BJ (cell line): ENCODE data around the gene ATF7. TPM values are rescaled to one million over a fixed set of nuclear protein-coding genes. Genes with fewer than 3 reads are reported as not detected.

ENCODE experiments used
- CTCF ChIA-PET: fragments of 350-600 bp; formaldehyde crosslinking; extraction: SDS; loops from one replicate; lab custom pipeline; 2021; ENCODE audit warnings: antibody characterized with exemption, inconsistent platforms; lab: Yijun Ruan, JAX
- POLR2A ChIA-PET: fragments of 300-600 bp; sonication (Branson Sonifier 250); formaldehyde crosslinking; extraction: SDS; loops from one replicate; lab custom pipeline; 2021; ENCODE audit warnings: antibody characterized with exemption; lab: Charles Lee
- DNase-seq: peaks from one replicate; pipeline ENCODE4 v3.0.0-alpha.2; 2011; ENCODE audit warnings: low read depth
- H3K27me3 ChIP-seq: 2 replicates; pipeline ENCODE4 v1.6.0; 2011; ENCODE audit warnings: low read length; ENCODE audit not compliant: control insufficient read depth, insufficient read depth
- H3K36me3 ChIP-seq: 2 replicates; pipeline ENCODE4 v1.5.1; 2011; ENCODE audit warnings: low read length; ENCODE audit not compliant: control insufficient read depth, insufficient read depth
- H3K4me3 ChIP-seq: 2 replicates; pipeline ENCODE4 v1.5.1; 2011; ENCODE audit warnings: low read depth, mild to moderate bottlenecking, control low read depth, low read length
- CTCF ChIP-seq: IDR thresholded peaks from 2 replicates; pipeline ENCODE4 v1.5.1; 2011; ENCODE audit warnings: low read depth, mild to moderate bottlenecking, control low read depth, inconsistent platforms, low read length, moderate library complexity; ENCODE audit not compliant: insufficient read depth
- polyA plus RNA-seq: library from polyadenylated mRNA; depleted of rRNA; stranded (reverse); fragments of >200 nt; gene quantifications from 2 replicates; pipeline ENCODE4 v1.2.3, GENCODE V29; 2011

ATF7 gene
- polyA plus RNA-seq, 1 experiment: 21.8 TPM

GRCh38 chr12:53513712-53514410, 112.3 kb downstream of the ATF7 start:
- Histone ChIP-seq H3K27me3 (no peaks in the 10 kb centered on the region), H3K36me3 (peaks cover 21% of the 10 kb centered on the region), H3K4me3 (no peak overlapping the region)
- CTCF ChIA-PET: no interaction called here
- DNase-seq: no peak
- TF ChIP-seq CTCF: no peak
- POLR2A ChIA-PET: no interaction called here

GRCh38 chr12:53510181-53510812, 115.9 kb downstream of the ATF7 start:
- no peak for DNase-seq
- ChIA-PET POLR2A (interaction anchor here (0.6 kb wide), 1 partner anchor 56 kb away, joined by 4 read pairs; no protein-coding TSS in a partner anchor), CTCF (interaction anchor here (1.0 to 3.9 kb wide), 7 partner anchors 9 to 185 kb away, joined by 3 to 34 read pairs (median 17); partner anchors contain the start of genes ATP5MC2 and TARBP2)
- no peak for TF ChIP-seq CTCF
- H3K36me3 ChIP-seq: peaks cover 15% of the 10 kb centered on the region
- no peak overlapping the region for H3K4me3 ChIP-seq
- no peaks in the 10 kb centered on the region for H3K27me3 ChIP-seq

GRCh38 chr12:53508534-53509170, 117.5 kb downstream of the ATF7 start:
- ChIA-PET CTCF (interaction anchor here (0.6 to 3.9 kb wide), 38 partner anchors 8 to 351 kb away, joined by 3 to 34 read pairs (median 4); partner anchors contain the start of genes AAAS, AMHR2, ATP5MC2 and MAP3K12), POLR2A (no interaction called here)
- DNase-seq: no peak
- peak; percentile 94 for TF ChIP-seq CTCF
- Histone ChIP-seq H3K4me3 (no peak overlapping the region), H3K27me3 (no peaks in the 10 kb centered on the region), H3K36me3 (peaks cover 14% of the 10 kb centered on the region)

GRCh38 chr12:53507603-53507885, 118.6 kb downstream of the ATF7 start:
- no peak for TF ChIP-seq CTCF
- DNase-seq: no peak
- Histone ChIP-seq H3K4me3 (no peak overlapping the region), H3K36me3 (peaks cover 12% of the 10 kb centered on the region), H3K27me3 (no peaks in the 10 kb centered on the region)
- CTCF ChIA-PET: interaction anchor here (0.8 to 3.9 kb wide), 7 partner anchors 9 to 86 kb away, joined by 3 to 29 read pairs (median 11); no protein-coding TSS in a partner anchor
- POLR2A ChIA-PET: interaction anchor here (0.6 kb wide), 1 partner anchor 120 kb away, joined by 7 read pairs; no protein-coding TSS in a partner anchor
